GM18870 (cell line): ENCODE results near the gene DIP2C.

Source experiments
- ATAC-seq: cut with Tn5 transposase; IDR thresholded peaks from one replicate; pipeline ENCODE4 v1.9.1; 2021; ENCODE audit warnings: moderate library complexity; ENCODE audit not compliant: unreplicated experiment

Gene DIP2C, protein sequence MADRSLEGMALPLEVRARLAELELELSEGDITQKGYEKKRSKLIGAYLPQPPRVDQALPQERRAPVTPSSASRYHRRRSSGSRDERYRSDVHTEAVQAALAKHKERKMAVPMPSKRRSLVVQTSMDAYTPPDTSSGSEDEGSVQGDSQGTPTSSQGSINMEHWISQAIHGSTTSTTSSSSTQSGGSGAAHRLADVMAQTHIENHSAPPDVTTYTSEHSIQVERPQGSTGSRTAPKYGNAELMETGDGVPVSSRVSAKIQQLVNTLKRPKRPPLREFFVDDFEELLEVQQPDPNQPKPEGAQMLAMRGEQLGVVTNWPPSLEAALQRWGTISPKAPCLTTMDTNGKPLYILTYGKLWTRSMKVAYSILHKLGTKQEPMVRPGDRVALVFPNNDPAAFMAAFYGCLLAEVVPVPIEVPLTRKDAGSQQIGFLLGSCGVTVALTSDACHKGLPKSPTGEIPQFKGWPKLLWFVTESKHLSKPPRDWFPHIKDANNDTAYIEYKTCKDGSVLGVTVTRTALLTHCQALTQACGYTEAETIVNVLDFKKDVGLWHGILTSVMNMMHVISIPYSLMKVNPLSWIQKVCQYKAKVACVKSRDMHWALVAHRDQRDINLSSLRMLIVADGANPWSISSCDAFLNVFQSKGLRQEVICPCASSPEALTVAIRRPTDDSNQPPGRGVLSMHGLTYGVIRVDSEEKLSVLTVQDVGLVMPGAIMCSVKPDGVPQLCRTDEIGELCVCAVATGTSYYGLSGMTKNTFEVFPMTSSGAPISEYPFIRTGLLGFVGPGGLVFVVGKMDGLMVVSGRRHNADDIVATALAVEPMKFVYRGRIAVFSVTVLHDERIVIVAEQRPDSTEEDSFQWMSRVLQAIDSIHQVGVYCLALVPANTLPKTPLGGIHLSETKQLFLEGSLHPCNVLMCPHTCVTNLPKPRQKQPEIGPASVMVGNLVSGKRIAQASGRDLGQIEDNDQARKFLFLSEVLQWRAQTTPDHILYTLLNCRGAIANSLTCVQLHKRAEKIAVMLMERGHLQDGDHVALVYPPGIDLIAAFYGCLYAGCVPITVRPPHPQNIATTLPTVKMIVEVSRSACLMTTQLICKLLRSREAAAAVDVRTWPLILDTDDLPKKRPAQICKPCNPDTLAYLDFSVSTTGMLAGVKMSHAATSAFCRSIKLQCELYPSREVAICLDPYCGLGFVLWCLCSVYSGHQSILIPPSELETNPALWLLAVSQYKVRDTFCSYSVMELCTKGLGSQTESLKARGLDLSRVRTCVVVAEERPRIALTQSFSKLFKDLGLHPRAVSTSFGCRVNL (N-terminal part only)

DNA sequence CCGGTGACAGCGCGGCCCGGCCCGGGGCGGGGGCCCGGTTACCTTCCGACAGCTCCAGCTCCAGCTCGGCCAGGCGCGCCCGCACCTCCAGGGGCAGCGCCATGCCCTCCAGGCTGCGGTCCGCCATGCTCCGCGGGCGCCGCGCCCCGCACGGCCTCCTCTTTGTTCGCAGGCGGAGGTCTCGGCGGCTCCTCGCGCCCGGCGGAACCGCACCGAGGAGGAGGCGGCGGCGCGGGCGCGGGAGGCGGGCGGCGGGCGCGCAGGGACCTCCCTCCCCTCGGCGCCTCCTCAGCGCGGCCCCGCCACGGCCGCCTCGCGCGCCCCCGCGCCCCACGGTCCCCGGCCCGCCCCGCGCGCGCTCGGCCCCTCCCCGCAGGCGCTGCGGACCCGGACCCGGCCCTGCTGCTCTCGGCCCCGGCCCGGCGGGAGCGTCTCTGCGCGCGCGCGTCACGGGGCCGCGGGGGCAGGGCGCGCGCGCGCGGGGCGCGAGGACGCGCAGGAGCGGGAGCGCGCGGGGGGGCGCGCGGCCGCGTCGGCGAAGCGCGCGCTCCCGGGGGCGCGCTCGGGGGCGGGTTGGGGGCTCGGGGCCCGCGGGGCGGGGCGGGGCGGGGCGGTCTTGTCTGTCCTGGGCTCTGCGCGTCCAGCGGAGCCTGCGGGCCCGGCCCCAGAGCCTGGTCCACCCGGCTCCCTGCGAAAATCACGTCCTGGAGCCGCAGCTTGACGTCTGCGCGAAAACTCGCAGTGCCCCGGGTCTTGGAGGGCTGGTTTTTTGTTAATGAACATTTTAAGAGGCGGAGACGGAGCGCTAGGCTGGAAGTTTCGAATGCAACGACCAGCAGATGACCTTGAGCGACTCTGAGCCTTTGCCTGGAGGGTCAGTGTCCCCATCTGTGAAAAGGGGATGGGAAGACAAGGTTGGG lies at the start of gene DIP2C:
Gene DIP2C, minus strand, starts transcription at position 217 of the 920 bp plus-strand sequence. Its CDS starts 90 bp downstream, at position 127.
- no peak for ATAC-seq

DNA sequence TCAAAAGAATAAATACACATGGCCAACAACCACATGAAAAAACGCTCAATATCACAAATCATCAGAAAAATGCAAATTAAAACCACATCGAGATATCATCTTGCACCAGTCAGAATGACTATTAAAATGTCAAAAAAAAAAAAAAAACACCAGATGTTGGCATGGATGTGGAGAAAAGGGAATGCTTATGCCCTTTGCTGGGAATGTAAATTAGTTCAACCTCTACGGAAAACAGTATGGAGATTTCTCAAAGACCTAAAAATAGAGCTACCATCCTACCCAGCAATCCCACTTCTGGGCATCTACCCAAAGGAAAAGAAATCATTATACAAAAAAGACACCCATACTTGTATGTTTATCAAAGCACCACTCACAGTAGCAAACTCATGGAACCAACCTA lies 45.0 kb upstream of the DIP2C start:
- ATAC-seq = no peak

DNA sequence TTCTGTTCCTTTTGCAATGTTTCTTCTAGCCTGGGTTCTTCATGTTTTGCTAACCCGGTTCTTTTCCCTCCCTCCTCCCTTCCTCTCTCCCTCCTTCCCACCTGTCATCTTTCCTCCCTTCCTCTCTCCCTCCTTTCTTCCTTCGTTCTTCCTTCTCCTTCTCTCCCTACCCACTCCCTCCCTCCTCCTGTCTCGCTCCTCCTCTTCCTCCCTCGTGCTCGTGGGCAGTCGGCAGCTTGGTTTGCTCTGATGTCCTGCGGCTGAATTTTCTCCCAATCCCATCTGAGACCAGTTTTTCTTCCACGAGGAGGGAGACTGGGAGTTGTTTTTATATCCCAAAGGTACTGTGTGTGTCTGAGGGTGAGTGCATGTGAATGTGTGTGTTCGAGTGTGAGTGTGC lies 43.6 kb upstream of the DIP2C start:
- no peak for ATAC-seq

DNA sequence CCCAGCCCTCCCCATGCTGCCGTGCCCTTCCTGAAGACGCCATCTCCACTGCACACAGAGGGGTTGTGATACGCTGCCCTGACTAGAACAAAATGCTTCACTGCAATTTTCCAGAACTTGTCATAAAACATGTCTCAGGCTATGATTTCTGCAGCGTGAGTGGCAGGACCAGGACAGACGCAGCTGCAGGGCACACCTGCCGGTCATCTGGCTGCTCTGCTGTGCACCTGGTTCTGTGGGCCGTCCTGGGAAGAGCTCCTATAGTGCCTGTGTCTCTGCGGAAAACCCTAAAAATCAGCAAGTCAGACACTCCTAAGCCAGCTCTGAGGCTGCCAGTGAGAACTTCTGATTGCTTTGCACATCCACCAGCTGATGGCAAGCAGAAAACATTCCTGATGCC lies 39.7 kb upstream of the DIP2C start:
- ATAC-seq = no peak

DNA sequence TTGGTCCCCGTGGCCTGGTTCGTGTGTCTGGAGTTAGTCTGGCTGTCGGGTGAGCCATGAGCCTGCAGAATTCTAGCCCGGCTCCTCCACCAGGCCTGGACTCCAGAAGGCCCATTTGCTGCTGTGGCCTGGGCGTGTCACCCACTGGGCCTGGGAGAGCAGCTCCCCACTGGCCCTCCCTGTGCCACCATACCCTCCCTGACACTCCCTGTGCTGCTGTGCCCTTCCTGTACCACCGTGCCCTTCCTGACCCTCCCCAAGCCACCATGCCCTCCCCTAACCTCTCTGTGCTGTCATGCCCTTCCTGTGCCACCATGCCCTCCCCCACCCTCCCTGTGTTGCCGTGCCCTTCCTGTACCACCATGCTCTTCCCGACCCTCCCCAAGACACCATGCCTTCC lies 39.1 kb upstream of the DIP2C start:
- ATAC-seq = no peak

DNA sequence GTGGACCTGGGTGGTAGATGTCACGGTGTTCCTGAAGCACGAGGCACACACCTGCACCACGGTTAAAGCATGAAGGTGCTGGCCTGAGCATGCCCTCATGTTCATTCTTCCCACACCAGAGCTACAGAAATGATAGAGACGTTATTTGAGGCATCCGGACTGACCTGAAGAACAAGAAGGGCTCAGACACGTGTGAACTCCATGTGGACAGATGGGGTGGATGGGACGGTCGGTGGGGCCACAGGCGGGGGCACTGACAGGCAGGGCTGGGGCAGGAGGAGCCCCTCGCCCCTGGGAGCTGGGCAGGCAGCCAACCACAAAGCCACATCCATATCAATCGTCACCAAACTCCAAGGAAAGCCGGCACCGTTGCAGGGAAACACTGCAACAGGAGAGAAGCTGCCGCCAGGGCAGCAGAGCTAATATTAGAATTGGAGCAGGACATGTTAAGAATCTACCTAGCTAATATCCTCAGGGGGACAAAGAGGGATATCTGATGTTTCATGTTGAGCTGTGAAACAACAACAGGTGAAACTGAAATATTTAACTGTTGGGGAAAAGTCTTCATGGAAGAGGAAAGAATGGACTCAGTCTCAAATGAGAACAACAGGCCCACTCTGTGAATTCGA lies 37.8 kb upstream of the DIP2C start:
- ATAC-seq = no peak

DNA sequence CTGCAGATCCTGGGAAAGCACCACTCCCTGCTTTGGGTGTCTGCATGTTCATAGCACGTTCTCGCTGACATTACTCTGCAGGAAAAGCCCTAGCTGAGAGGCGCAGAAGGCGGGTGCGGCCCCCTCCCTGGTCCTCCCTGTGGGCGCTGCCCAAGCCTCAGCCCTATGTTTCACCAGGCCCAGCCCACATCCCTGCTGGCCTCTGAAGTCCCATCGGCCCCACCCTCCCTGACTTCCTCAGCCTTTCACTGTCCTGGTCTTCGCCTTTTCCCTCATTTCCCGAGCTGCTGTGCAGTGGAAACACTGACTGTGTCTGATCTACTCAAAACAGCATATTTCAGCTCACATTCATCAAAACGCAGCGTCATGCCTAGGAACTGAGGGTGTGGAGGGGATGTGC lies 36.3 kb upstream of the DIP2C start:
- no peak for ATAC-seq

DNA sequence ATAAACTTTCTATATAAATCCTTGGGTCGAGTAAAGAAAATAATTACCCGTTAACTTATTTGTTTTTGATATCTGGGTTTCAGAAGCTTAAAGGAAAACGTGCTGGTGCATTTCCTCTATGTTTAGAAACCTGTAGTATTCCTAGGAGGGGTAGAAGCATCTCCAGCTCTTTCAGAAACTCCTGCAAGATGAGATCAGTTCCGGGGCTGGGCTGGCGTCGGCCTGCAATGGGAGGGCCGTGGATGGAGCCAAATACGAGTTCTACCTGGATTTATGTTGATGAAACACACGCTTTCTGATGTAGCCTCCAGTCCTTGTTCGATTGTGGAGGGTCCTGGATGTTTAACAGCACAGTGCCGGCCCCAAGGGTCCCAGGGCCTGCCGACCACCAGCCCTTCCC lies 35.8 kb upstream of the DIP2C start:
- no peak for ATAC-seq

DNA sequence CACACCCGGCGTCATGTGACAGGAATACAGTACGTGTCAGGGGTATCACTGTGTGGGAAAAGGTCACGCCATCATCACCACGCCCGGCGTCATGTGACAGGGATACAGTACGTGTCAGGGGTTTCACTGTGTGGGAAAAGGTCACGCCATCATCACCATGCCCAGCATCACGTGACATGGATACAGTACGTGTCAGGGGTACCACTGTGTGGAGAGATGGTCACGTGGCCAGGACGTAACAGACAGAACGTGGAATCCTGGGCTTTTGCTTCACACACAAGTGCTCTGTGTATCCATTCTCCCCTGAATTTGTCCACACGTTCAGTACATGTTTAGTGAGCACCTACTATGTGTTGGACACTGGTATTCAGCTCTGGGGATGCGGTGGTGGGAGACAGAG lies 34.5 kb upstream of the DIP2C start:
- no peak for ATAC-seq

DNA sequence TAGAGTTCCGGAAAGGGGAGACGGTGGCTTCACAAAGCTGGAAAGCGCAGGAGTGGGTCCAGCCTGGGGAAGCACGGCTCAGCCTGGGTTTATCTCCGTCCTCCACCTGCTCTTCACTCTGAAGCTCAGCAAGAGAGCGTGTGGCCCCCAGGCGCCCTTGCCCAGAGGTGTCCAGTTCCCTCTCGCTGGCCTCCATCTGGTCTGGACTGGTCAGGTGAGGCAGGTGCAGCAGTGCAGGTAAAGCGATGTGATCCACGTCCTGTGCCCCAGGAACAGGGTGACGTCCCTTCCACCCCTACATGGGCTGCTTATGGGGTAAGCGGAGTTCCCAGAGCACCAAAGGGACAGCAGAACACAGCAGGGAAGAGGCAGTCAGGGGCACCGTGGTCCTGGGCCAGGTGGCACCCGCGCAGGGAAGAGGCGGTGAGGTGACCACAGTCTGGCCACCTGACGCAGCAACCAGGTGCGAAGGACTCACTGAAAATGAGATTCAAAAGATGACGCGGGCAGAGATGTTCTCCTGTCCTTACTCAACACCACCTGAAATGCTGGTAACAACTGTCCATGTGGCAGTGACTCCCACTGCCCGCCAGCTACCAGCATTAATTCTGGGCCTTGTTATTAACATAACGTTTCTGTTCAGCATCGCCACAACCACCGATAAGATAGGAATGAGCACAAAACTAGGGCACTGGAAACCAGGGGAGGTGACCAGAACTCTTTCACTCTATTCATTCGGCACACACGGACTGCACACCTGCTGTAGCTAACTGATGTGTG lies 33.0 kb upstream of the DIP2C start:
- no peak for ATAC-seq

DNA sequence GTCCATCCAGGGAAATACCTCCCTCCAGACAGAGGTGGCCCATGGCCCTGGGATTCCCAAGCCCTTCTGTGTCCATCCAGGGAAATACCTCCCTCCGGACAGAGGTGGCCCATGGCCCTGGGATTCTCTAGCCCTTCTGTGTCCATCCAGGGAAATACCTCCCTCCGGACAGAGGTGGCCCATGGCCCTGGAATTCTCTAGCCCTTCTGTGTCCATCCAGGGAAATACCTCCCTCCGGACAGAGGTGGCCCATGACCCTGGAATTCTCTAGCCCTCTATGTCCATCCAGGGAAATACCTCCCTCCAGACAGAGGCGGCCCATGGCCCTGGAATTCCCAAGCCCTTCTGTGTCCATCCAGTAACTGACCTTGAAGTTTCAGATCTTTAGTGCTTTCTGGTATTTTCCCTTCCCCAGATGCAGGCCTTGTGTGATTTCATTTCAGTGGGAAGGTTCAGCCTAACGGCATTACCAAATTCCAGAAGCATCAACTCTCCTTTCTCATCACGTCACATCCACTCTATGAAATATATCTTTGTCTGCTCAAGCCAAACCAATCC lies 28.8 kb upstream of the DIP2C start:
- ATAC-seq = no peak

DNA sequence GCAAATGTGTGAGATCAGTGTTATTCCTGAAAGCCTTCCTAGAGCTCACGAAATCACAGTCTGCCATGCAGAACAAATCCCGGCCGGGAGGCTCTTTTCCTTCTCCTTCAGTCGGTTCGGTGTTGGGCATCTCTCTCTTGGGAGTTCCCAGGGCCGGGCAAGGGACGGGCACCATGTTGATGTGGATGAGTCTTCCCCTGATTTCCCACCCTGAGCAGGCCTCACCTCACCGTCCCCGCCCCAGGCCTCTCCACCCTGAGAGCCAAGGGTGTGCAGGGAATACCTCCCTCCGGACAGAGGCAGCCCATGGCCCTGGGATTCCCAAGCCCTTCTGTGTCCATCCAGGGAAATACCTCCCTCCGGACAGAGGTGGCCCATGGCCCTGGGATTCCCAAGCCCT lies 28.0 kb upstream of the DIP2C start:
- ATAC-seq = no peak

DNA sequence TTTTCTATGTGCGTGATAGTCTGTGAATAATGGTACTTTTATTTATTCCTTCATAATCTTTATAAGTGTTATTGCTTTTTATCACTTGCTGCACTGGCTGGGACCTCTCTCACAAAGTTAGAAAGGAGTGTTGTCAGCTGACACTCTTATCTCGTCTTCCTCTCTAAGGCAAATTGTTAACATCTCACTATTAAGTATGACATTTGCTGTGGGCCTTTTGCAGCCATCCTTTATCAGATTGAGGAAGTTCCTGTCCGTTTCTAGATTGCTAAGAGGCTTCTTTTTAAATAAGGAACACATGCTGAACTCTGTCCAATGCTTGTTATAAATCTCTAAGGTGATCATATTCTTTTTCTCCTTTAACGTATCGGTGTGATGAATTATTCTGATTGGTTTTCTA lies 27.4 kb upstream of the DIP2C start:
- ATAC-seq = no peak

DNA sequence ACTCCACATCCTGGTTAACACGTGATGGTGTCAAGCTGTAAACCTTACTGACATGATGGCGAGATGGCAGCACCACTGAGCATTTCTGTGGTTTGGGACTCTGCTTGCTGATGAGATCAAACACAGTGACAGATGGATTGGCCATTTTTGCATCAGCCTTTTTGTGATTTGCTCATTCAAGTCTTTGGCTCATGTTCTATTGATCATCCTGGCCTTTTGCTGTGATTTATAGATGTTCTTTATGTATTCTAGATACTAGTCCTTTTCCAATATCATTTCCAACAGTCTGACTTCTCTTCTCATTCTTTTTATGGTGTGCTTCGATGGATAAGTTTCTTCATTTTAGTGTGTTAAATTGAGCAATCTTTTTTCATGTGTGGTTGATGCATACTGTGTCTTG lies 24.7 kb upstream of the DIP2C start:
- no peak for ATAC-seq

DNA sequence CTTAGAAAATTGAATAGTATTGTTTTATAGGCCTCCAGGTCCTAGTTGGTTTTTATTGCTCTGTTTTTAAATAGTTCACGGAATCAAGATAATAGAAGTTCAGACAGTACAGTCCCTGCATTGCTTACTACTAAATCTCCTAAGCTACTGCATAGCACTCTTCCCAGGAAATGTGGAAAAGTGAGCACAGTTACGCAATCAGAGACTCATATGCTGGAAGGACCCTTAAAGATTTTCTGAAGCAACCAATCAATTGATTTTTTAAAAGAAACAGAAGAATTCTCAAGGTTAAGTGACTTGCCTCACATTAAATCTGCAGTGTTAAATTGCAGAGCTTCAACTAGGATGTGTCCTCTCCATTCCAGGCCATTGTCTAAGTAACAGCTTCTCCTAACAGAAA lies 23.1 kb upstream of the DIP2C start:
- no peak for ATAC-seq

DNA sequence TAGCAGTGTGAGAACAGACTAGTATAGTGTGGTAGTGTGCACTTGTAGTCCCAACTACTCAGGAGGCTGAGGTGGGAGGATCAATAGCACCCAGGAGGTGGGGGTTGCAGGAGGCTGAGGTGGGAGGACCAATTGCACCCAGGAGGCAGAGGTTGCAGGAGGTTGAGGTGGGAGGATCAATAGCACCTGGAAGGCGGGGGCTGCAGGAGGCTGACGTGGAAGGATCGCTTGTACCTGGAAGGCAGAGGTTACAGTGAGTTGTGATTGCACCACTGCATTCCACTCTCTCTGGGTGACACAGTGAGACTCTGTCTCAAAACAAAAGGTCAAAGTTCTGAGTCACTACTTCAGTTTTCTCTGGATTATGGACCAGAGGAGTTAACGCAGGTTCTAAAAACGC lies 22.6 kb upstream of the DIP2C start:
- ATAC-seq = no peak

DNA sequence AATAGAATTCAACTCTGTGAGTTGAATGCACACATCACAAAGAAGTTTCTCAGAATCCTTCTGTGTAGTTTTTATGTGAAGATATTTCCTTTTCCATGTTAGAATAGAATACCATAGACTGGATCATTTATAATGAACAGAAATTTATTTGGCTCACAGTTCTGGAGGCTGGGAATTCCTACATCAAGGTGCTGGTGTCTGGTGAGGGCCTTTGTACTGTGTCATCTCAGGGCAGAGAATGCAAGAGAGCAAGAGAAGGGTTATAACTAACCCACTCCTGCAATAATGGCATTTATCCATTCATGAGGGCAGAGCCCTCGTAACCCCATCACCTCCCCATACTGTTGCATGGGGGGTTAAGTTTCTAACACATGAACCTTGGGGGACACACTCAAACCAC lies 18.4 kb upstream of the DIP2C start:
- ATAC-seq = no peak

DNA sequence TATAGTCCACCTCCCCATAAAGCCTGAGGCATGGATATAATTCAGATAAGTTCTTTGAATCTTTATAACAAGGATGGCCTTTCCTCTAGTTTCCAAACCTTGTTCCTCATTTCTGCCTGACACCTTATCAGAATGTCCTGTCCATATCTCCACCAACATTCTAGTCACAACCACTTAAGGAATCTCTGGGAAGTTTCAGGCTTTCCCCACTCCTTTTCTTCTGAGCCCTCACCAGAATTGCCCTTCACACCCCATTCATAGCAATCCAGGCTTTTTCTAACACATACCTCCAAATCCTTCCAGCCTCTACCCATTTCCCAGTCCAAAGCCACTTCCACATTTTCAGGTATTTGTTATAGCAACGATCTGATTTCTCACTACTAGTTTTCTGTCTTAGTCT lies 18.0 kb upstream of the DIP2C start:
- no peak for ATAC-seq

DNA sequence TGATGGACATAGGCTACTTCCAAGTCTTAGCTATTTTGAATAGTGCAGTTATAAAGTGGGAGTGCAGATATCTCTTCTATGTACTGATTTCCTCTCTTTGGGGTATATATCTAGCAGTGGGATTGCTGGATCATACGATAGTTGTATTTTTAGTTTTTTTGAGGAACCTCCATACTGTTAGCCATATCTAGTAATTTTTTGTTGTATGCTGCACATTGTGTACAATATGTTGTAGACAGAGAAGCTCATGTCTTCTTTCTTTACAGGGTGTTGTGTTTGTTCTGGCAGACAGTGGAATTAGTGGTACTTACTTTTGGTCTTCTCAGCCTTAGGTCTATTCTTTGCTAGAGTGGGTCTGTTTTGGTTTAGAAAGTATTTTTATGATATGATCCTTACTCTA lies 13.7 kb upstream of the DIP2C start:
- ATAC-seq = no peak
